Motor neuron (in vitro differentiated cells): ENCODE measurements around the gene FAM234A. TPM values are rescaled to one million over a fixed set of nuclear protein-coding genes. Genes with fewer than 3 reads are reported as not detected.
"Not testable (repeated sequence)": the region's sequence is repeated elsewhere in the genome, so short reads cannot be mapped to it uniquely, and the experiment has no call there.

Experiments
- ATAC-seq, 8 experiments: fragments of 200-7000 bp; cut with Tn5 transposase; replicated peaks in 6 of 8; 2 replicates each; pipeline ENCODE4 v1.8.0; 2021; ENCODE audit warnings: mild to moderate bottlenecking in 8 of 8, moderate library complexity in 8 of 8
- H3K27ac ChIP-seq, 2 donors: fragments of 250-450 bp; sonication (Bioruptor Pico); 2 replicates each; pipeline ENCODE4 v1.9.0; 2021; ENCODE audit warnings: antibody characterized with exemption in 2 of 2, mild to moderate bottlenecking in 2 of 2, moderate library complexity in 1 of 2
- H3K4me1 ChIP-seq, 2 donors: fragments of 250-450 bp; sonication (Bioruptor Pico); replicated peaks in 1 of 2; 2 replicates each; pipeline ENCODE4 v1.6.1; 2021; ENCODE audit warnings: antibody characterized with exemption in 2 of 2, mild to moderate bottlenecking in 2 of 2, moderate library complexity in 1 of 2
- H3K4me3 ChIP-seq, 5 donors: fragments of 250-450 bp; sonication (Bioruptor Pico); 2 replicates each; pipeline ENCODE4 v1.9.0; 2021; ENCODE audit warnings: antibody characterized with exemption in 5 of 5, mild to moderate bottlenecking in 5 of 5, moderate library complexity in 4 of 5
- WGBS, 10 experiments: fragments of 450-650 bp; shearing (Covaris generic); methylation state at CpG; one replicate each; pipeline ENCODE4 v1.0.0; 2022; 5-methylcytosine and 5-hydroxymethylcytosine counted together
- in situ Hi-C, 9 experiments: fragments of 400-800 bp; cut with MboI; loops; one replicate each; pipeline ENCODE4 v1.15.0; 2021; ENCODE audit warnings: low sequenced_read_pairs in 9 of 9, low pct_unique_long_range_greater_than_20kb in 2 of 9; ENCODE audit not compliant: unreplicated experiment in 9 of 9
- total RNA-seq, 8 experiments: library from RNA; unstranded; fragments of 300-600 nt; gene quantifications; 2 replicates each; pipeline versions ENCODE4 v1.2.3 to v1.2.4, GENCODE V29; 2022

FAM234A gene
- total RNA-seq, 8 experiments from 2014 or later, result 23.1 to 101 (median 50.5) TPM

DNA sequence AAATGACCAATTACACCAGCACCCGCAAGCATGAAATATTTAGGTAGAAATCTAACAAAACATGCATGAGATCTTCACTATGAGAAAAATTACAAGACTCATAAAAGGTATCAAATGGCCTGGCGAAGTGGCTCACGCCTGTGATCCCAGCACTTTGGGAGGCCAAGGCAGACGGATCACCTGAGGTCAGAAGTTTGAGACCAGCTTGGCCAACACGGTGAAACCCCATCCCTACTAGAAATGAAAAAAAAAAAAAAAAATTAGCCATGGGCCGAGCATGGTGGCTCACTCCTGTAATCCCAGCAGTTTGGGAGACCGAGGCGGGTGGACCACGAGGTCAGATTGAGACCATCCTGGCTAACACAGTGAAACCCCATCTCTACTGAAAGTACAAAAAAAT is 30.6 kb upstream of the FAM234A start:
- in situ Hi-C loops, ATAC-seq, H3K4me1 ChIP-seq, H3K27ac ChIP-seq, H3K4me3 ChIP-seq: not testable (repeated sequence)
- 76 to 100% (median 98%) methylated on average over 1 to 5 of the region's 9 CpGs; no CpG with 5 or more reads in 2 of the 10 experiments for WGBS, 10 experiments

- in situ Hi-C loops, H3K4me3 ChIP-seq, H3K27ac ChIP-seq, H3K4me1 ChIP-seq: not testable (repeated sequence)
- 80 to 100% (median 98%) methylated on average over 1 to 4 of the region's 4 CpGs; no CpG with 5 or more reads in 4 of the 10 experiments for WGBS, 10 experiments
- peak in 1 of 8 experiments; percentile 34 for ATAC-seq
Measured at GRCh38 chr16:209359-209758, 25.3 kb upstream of the FAM234A start.

DNA sequence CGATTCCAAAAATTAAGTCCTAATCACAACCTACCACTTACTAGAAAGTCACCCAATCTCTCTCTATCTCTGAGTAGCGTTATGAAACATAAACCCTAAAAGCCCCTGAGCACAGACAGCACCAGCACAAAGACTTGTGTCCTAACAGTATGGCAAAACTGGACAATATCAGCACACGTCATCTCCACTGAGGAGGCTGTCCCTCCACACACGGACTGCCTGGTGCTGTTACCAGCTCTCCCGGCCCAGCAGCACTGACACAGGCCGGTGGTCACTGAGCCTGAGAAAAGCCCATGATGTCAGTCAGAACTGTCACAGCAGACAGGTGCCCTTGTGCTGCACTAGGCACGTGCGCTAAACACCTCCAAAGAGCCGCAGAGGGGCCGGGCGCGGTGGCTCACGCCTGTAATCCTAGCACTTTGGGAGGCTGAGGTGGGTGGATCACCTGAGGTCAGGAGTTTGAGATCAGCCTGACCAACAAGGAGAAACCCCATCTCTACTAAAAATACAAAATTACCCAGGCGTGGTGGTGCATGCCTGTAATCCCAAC is 22.9 kb upstream of the FAM234A start:
- WGBS, 10 experiments, result 67 to 100% (median 97%) methylated on average over 1 to 7 of the region's 14 CpGs; no CpG with 5 or more reads in 4 of the 10 experiments
- H3K4me1 ChIP-seq, in situ Hi-C loops, H3K27ac ChIP-seq, H3K4me3 ChIP-seq, ATAC-seq: not testable (repeated sequence)

GRCh38 chr16:212999-213398 is 21.6 kb upstream of the FAM234A start:
- Histone ChIP-seq H3K4me1 (no peaks in the 10 kb centered on the region), H3K27ac (no peak overlapping the region), H3K4me3 (no peak overlapping the region)
- ATAC-seq, result no peak
- in situ Hi-C loops, result no loop called here
- 90 to 100% (median 100%) methylated on average over 1 to 3 of the region's 3 CpGs; no CpG with 5 or more reads in 6 of the 10 experiments for WGBS, 10 experiments

DNA sequence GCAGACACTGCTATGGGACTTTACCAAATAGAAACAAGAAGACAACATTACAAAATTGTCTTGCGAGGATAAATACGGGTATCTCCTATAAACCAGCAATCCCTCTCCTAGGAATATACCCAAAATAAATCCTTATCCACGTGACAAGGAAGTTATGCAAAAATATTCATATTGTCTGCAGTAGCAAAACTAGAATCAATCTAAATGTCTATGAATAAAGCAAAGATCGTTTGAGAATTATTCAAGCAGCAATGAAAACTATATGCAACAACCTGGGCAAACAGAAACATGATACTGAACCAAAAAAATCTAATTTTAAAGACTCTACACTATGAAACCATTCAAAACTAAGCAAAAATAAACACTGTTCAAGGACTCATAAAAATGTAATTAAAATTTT is 14.6 kb upstream of the FAM234A start:
- in situ Hi-C loops, result no loop called here
- WGBS, 10 experiments, result 20 to 93% (median 76%) methylated on average over 1 to 4 of the region's 4 CpGs
- Histone ChIP-seq H3K4me3 (no peak overlapping the region), H3K4me1 (no peaks in the 10 kb centered on the region), H3K27ac (no peak overlapping the region)
- peak in 3 of 8 experiments; percentile 33 to 91 (median 73) for ATAC-seq

GRCh38 chr16:228151-228851 is 6.3 kb upstream of the FAM234A start:
- H3K27ac ChIP-seq, result peak overlapping the region; percentile 98 to 99
- WGBS, 10 experiments, result 0 to 63% (median 25%) methylated on average over 1 to 8 of the region's 9 CpGs; no CpG with 5 or more reads in 1 of the 10 experiments
- ATAC-seq, result peak; percentile 14 to 31 (median 16)
- peaks cover 2 to 10% of the 10 kb centered on the region in 2 donors for H3K4me1 ChIP-seq
- peak overlapping the region; percentile 77 to 93 (median 90) for H3K4me3 ChIP-seq
- in situ Hi-C loops, result no loop called here

DNA sequence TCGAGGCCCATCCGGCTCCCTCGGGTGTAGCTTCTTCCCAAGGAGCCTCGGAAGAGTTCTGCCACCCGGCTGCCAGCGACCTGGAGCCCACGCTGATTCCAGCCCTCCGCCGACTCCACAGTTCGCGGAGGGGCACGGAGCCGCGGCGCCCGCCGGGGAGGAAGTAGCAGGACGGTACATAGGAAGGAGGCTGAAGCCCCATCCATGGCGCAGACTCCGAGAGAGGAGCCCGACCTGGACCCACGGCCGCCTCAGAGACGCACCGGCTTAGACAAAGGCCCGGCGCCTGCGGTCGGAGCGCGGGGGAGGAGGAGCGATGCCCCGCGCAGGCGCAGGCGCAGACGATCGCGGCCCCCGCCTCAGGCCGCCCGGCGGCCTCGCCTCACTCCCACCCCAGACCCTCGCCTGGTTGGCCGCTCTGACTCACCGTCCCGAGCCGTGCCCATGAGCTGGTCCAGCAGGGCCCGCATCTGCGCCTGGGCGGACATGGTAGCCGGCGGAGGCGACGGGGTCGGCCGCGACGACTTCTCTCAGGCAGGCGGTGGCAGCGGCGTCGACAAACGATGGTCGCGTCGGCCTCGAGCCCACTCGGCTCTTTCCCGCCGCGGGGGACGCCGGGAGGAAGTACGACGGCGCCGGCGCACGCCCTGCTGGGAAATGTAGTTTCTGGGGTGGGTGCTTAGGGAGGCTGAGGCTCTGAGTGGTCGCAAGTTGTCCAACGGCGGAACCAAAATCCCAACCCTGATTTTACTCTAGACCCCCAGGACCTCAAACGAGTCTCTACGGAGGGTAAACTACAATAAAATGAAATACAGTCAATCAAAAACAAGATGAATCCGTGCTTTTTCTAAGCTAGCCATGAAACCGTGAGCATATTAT is 5.5 kb upstream of the FAM234A start, which contains the start of gene LUC7L:
LUC7L (minus strand) TSS at position 598 of the 879 bp plus-strand sequence; CDS start at position 488, 110 bp downstream.
- WGBS, 10 experiments, result 0 to 30% (median 16%) methylated on average over 1 to 28 of the region's 88 CpGs; no CpG with 5 or more reads in 2 of the 10 experiments
- peak within 1 kb of the TSS; percentile 77 to 93 (median 90) for H3K4me3 ChIP-seq
- peak; percentile 87 to 95 (median 93) for ATAC-seq
- H3K4me1 ChIP-seq, result peaks cover 2 to 10% of the 10 kb centered on the region in 2 donors
- in situ Hi-C loops, result no loop called here
- H3K27ac ChIP-seq, result peak within 1 kb of the TSS; percentile 98 to 99

GRCh38 chr16:229731-230281 is 4.8 kb upstream of the FAM234A start:
- WGBS, 10 experiments, result 57 to 95% (median 86%) methylated on average over 10 to 21 of the region's 22 CpGs; no CpG with 5 or more reads in 2 of the 10 experiments
- Histone ChIP-seq H3K4me3 (peak overlapping the region; percentile 77 to 93 (median 90)), H3K27ac (no peak overlapping the region), H3K4me1 (peaks cover 2 to 10% of the 10 kb centered on the region in 2 donors)
- ATAC-seq, result no peak
- in situ Hi-C loops, result no loop called here

- H3K27ac ChIP-seq, H3K4me3 ChIP-seq, ATAC-seq, H3K4me1 ChIP-seq, in situ Hi-C loops: not testable (repeated sequence)
- WGBS, 10 experiments, result 91 to 100% (median 98%) methylated on average over 1 to 16 of the region's 18 CpGs; no CpG with 5 or more reads in 1 of the 10 experiments
Measured at GRCh38 chr16:230351-230750, 4.3 kb upstream of the FAM234A start.

- ATAC-seq, result no peak
- no peak overlapping the region for H3K27ac ChIP-seq
- in situ Hi-C loops, result no loop called here
- 10 to 94% (median 80%) methylated on average over 1 to 14 of the region's 22 CpGs; no CpG with 5 or more reads in 4 of the 10 experiments for WGBS, 10 experiments
- H3K4me3 ChIP-seq, result no peak overlapping the region
- H3K4me1 ChIP-seq, result peaks cover 2 to 10% of the 10 kb centered on the region in 2 donors
Measured at GRCh38 chr16:230949-231348, 3.7 kb upstream of the FAM234A start.

DNA sequence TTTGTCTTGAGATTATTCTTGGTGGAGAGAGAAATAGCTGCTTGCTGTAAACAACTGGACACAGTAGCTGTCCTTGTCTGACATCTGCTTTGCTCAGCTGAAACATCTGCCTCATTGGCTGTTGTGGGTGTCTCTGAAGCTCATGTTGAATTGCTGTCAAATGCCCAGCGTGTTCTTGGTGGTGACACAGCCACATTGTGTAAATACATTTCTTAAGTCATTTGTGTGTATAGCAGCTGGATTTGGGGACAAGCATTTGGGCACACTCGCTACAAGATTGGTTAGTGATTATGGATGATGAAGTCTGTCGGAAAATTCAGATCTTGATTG is 5.3 kb downstream of the FAM234A start:
- Histone ChIP-seq H3K27ac (no peak overlapping the region), H3K4me3 (no peak overlapping the region), H3K4me1 (no peaks in the 10 kb centered on the region)
- 0 to 100% (median 76%) methylated on average over 1 to 3 of the region's 3 CpGs; no CpG with 5 or more reads in 2 of the 10 experiments for WGBS, 10 experiments
- in situ Hi-C loops, result no loop called here
- ATAC-seq, result no peak

DNA sequence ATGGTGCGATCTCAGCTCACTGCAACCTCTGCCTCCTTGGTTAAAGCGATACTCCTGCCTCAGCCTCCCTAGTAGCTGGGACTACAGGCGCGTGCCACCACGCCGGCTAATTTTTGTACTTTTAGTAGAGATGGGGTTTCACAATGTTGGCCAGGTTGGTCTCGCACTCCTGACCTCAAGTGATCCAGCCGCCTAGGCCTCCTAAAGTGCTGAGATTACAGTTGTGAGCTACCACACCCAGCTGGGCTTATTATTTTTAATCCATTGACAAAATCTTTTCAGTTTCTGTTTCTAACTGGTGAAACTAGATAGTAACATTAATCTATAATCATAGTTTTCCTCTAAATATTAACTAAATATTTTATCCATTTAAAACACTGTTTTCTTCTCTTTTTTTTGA is 5.9 kb downstream of the FAM234A start:
- Histone ChIP-seq H3K27ac (no peak overlapping the region), H3K4me3 (no peak overlapping the region), H3K4me1 (no peaks in the 10 kb centered on the region)
- no peak for ATAC-seq
- in situ Hi-C loops, result no loop called here
- 0 to 100% (median 93%) methylated on average over 1 to 4 of the region's 8 CpGs; no CpG with 5 or more reads in 2 of the 10 experiments for WGBS, 10 experiments
